ENCODE results near the gene LYRM1. TPM values are rescaled to one million over a fixed set of nuclear protein-coding genes. Genes with fewer than 3 reads are reported as not detected.

LYRM1 gene
- total RNA-seq, 2 donors from 2014 or later: 13.1 to 16.8 TPM

- H3K27ac ChIP-seq (ENCODE audit: low read depth, low read length): no peak overlapping the region
Observed at GRCh38 chr16:20887207-20887606, 13.4 kb upstream of the LYRM1 start.

GRCh38 chr16:20889625-20890275, 10.8 kb upstream of the LYRM1 start:
- H3K27me3 Mint-ChIP-seq (ENCODE audit: insufficient read depth): no peaks in the 10 kb centered on the region
- Histone ChIP-seq H3K27me3 (ENCODE audit: control insufficient read depth, insufficient read depth, low read length, poor library complexity, severe bottlenecking) (no peaks in the 10 kb centered on the region), H3K36me3 (ENCODE audit: control insufficient read depth, insufficient read depth, low read length) (peaks cover 38% of the 10 kb centered on the region), H3K27ac (ENCODE audit: low read depth, low read length) (no peak overlapping the region), H3K9me3 (ENCODE audit: control insufficient read depth, low read length) (no peaks in the 10 kb centered on the region), H3K4me3 (ENCODE audit: low read length) (no peak overlapping the region), H3K9ac (ENCODE audit: extremely low read depth, low read length, poor library complexity, severe bottlenecking) (no peak overlapping the region), H3K4me1 (ENCODE audit: control insufficient read depth, insufficient read depth, low read length) (peaks cover 3% of the 10 kb centered on the region)
- peaks cover 19% of the 10 kb centered on the region for H3K4me1 Mint-ChIP-seq
- no peaks in the 10 kb centered on the region for H3K9me3 Mint-ChIP-seq
- H3K4me3 Mint-ChIP-seq: no peak overlapping the region
- H3K36me3 Mint-ChIP-seq (ENCODE audit: low read depth): peaks cover 40% of the 10 kb centered on the region
- TF ChIP-seq CTCF (conservative IDR thresholded peaks at IDR 0.05): no peak
- WGBS, 2 experiments (ENCODE audit: insufficient coverage in 1 of 2, insufficient read length in 1 of 2): 95 to 100% methylated on average over 3 of the region's 4 CpGs
- peak overlapping the region; percentile 82 for H3K27ac Mint-ChIP-seq
- no peak for DNase-seq

More at GRCh38 chr16:20887207-20887606, 13.4 kb upstream of the LYRM1 start:
- no peak overlapping the region for H3K4me3 Mint-ChIP-seq
- H3K4me1 Mint-ChIP-seq: peaks cover 19% of the 10 kb centered on the region
- no peaks in the 10 kb centered on the region for H3K27me3 ChIP-seq (ENCODE audit: control insufficient read depth, insufficient read depth, low read length, poor library complexity, severe bottlenecking)
- H3K27me3 Mint-ChIP-seq (ENCODE audit: insufficient read depth): no peaks in the 10 kb centered on the region
- no peak overlapping the region for H3K9ac ChIP-seq (ENCODE audit: extremely low read depth, low read length, poor library complexity, severe bottlenecking)
- H3K9me3 Mint-ChIP-seq: no peaks in the 10 kb centered on the region
- no peak overlapping the region for H3K4me3 ChIP-seq (ENCODE audit: low read length)
- peaks cover 3% of the 10 kb centered on the region for H3K4me1 ChIP-seq (ENCODE audit: control insufficient read depth, insufficient read depth, low read length)
- H3K27ac Mint-ChIP-seq: no peak overlapping the region
- TF ChIP-seq CTCF (conservative IDR thresholded peaks at IDR 0.05): no peak
- no peak for DNase-seq
- H3K36me3 Mint-ChIP-seq (ENCODE audit: low read depth): peaks cover 34% of the 10 kb centered on the region
- no CpG with 5 or more reads among the region's 1 CpG for WGBS, 2 experiments (ENCODE audit: insufficient coverage in 1 of 2, insufficient read length in 1 of 2)
- peaks cover 26% of the 10 kb centered on the region for H3K36me3 ChIP-seq (ENCODE audit: control insufficient read depth, insufficient read depth, low read length)
- no peaks in the 10 kb centered on the region for H3K9me3 ChIP-seq (ENCODE audit: control insufficient read depth, low read length)

GRCh38 chr16:20894388-20894787, 6.2 kb upstream of the LYRM1 start:
- peaks cover 59% of the 10 kb centered on the region for H3K36me3 ChIP-seq (ENCODE audit: control insufficient read depth, insufficient read depth, low read length)
- DNase-seq: no peak
- H3K9ac ChIP-seq (ENCODE audit: extremely low read depth, low read length, poor library complexity, severe bottlenecking): no peak overlapping the region
- WGBS, 2 experiments (ENCODE audit: insufficient coverage in 1 of 2, insufficient read length in 1 of 2): 80 to 95% methylated on average over 1 to 2 of the region's 2 CpGs
- TF ChIP-seq CTCF (conservative IDR thresholded peaks at IDR 0.05): no peak
- H3K27me3 ChIP-seq (ENCODE audit: control insufficient read depth, insufficient read depth, low read length, poor library complexity, severe bottlenecking): no peaks in the 10 kb centered on the region
- peaks cover 61% of the 10 kb centered on the region for H3K36me3 Mint-ChIP-seq (ENCODE audit: low read depth)
- H3K27ac ChIP-seq (ENCODE audit: low read depth, low read length): no peak overlapping the region
- H3K27me3 Mint-ChIP-seq (ENCODE audit: insufficient read depth): no peaks in the 10 kb centered on the region
- no peak overlapping the region for H3K4me3 ChIP-seq (ENCODE audit: low read length)
- H3K27ac Mint-ChIP-seq: no peak overlapping the region
- peaks cover 27% of the 10 kb centered on the region for H3K4me1 Mint-ChIP-seq
- no peaks in the 10 kb centered on the region for H3K9me3 ChIP-seq (ENCODE audit: control insufficient read depth, low read length)
- H3K4me1 ChIP-seq (ENCODE audit: control insufficient read depth, insufficient read depth, low read length): peaks cover 5% of the 10 kb centered on the region
- H3K4me3 Mint-ChIP-seq: no peak overlapping the region
- no peaks in the 10 kb centered on the region for H3K9me3 Mint-ChIP-seq

All from endodermal cell (in vitro differentiated cells).